Lower leg skin (tissue), 4 donors: ENCODE measurements around the gene LMNB1. TPM values are rescaled to one million over a fixed set of nuclear protein-coding genes. Genes with fewer than 3 reads are reported as not detected.
"Not testable (repeated sequence)": the region's sequence is repeated elsewhere in the genome, so short reads cannot be mapped to it uniquely, and the experiment has no call there.

ENCODE experiments used
- DNase-seq, 2 donors: peaks; one replicate each; pipeline ENCODE4 v3.0.0-alpha.2; 2019; ENCODE audit warnings: low spot score in 2 of 2
- H3K4me3 ChIP-seq: fragments of 200-600 bp; sonication (generic); 2 replicates; pipeline ENCODE4 v1.5.1; 2017; ENCODE audit warnings: mild to moderate bottlenecking, low read depth; ENCODE audit not compliant: poor library complexity, severe bottlenecking
- CTCF ChIP-seq, 3 donors: fragments of 450-650 bp; IDR thresholded peaks; one replicate each; pipeline ENCODE4 v1.5.1; 2016; ENCODE audit warnings: antibody characterized with exemption in 3 of 3, mild to moderate bottlenecking in 3 of 3, moderate library complexity in 2 of 3
- POLR2A ChIP-seq, 2 donors: fragments of 450-650 bp; IDR thresholded peaks; one replicate each; pipeline ENCODE4 v1.6.1; 2016 to 2017; ENCODE audit warnings: antibody characterized with exemption in 2 of 2, mild to moderate bottlenecking in 1 of 2, moderate library complexity in 1 of 2
- WGBS, 2 donors: methylation state at CpG; one replicate each; pipeline ENCODE4 v1.1.5; 2018; 5-methylcytosine and 5-hydroxymethylcytosine counted together
- intact Hi-C: fragments of 100-400 bp; cut with DNase I; formaldehyde crosslinking; loops from one replicate; pipeline ENCODE4 v1.15.0; 2023; ENCODE audit warnings: low total_unique reads
- total RNA-seq, 4 donors: library from RNA; depleted of rRNA; stranded (reverse); fragments of >200 nt; gene quantifications; one replicate each; pipeline ENCODE4 v1.1.0, GENCODE V29; 2016

Gene LMNB1
- total RNA-seq, 4 donors from 2014 or later: 9.2 to 20.7 (median 9.9) TPM

- H3K4me3 ChIP-seq, intact Hi-C loops, DNase-seq: not testable (repeated sequence)
- 27 to 42% methylated on average over 14 of the region's 14 CpGs for whole genome bisulfite sequencing, 2 donors
Observed at GRCh38 chr5:126845470-126846070, 68.6 kb downstream of the LMNB1 start.

- H3K4me3 ChIP-seq: no peak overlapping the region
- no peak for TF ChIP-seq CTCF (IDR thresholded peaks at IDR 0.05)
- no peak for TF ChIP-seq POLR2A (IDR thresholded peaks at IDR 0.05)
- DNase-seq: no peak
- intact Hi-C loops: no loop called here
Observed at GRCh38 chr5:126846344-126846743, 69.4 kb downstream of the LMNB1 start.

GRCh38 chr5:126846744-126847455 is 70.0 kb downstream of the LMNB1 start:
- intact Hi-C loops: no loop called here
- TF ChIP-seq CTCF (IDR thresholded peaks at IDR 0.05): no peak
- TF ChIP-seq POLR2A (IDR thresholded peaks at IDR 0.05): no peak
- no peak for DNase-seq
- H3K4me3 ChIP-seq: no peak overlapping the region
- WGBS, 2 donors: 75 to 77% methylated on average over 5 of the region's 5 CpGs

GRCh38 chr5:126847456-126847820 is 70.5 kb downstream of the LMNB1 start:
- DNase-seq: no peak
- TF ChIP-seq CTCF (IDR thresholded peaks at IDR 0.05): no peak
- TF ChIP-seq POLR2A (IDR thresholded peaks at IDR 0.05): no peak
- no peak overlapping the region for H3K4me3 ChIP-seq
- WGBS, 2 donors: 62 to 75% methylated on average over 4 of the region's 4 CpGs
- intact Hi-C loops: no loop called here

GRCh38 chr5:126847826-126848251 is 70.9 kb downstream of the LMNB1 start:
- DNase-seq: no peak
- intact Hi-C loops: no loop called here
- no peak overlapping the region for H3K4me3 ChIP-seq
- WGBS, 2 donors: 43 to 61% methylated on average over 3 of the region's 3 CpGs
- TF ChIP-seq CTCF (IDR thresholded peaks at IDR 0.05) (no peak), POLR2A (IDR thresholded peaks at IDR 0.05) (no peak)

GRCh38 chr5:126848253-126848652 is 71.3 kb downstream of the LMNB1 start:
- H3K4me3 ChIP-seq: no peak overlapping the region
- 74% methylated on average over 8 of the region's 8 CpGs for WGBS, 2 donors
- intact Hi-C loops: no loop called here
- TF ChIP-seq CTCF (IDR thresholded peaks at IDR 0.05) (no peak), POLR2A (IDR thresholded peaks at IDR 0.05) (no peak)
- DNase-seq: no peak
